Stimulated activated CD4-positive, alpha-beta T cell treated with anti-CD3 and anti-CD28 coated beads, Interleukin-12 subunit alpha, Interleukin-12 subunit beta, amount 100 ng/mL, for 24 hours (primary cell): ENCODE data around the gene NOL3.

ENCODE experiments used
- DNase-seq, 2 experiments: peaks; one replicate each; pipeline ENCODE4 v3.0.0-alpha.2; 2020; ENCODE audit warnings: low read depth in 2 of 2

NOL3 gene

DNA sequence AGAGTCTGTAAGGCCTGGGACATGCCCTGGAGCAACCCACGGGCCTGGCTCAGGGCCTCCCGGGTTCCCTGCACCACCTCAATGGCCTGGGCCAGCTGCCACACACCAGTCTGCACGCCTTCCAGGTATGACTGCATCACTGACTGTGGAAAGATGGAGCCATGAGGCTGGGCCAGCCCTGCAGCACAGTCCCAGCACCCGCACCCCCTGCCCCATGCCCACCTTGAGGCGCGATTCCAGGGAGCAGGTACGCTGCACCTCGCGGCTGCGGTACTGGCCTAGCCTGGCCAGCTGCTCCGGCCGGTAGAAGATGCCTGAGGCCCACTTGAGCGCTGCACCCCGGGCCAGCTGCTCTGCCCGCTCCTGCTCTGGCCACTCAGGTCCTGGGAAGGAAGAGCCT, 18.5 kb downstream of the NOL3 start:
- DNase-seq, result no peak

DNA sequence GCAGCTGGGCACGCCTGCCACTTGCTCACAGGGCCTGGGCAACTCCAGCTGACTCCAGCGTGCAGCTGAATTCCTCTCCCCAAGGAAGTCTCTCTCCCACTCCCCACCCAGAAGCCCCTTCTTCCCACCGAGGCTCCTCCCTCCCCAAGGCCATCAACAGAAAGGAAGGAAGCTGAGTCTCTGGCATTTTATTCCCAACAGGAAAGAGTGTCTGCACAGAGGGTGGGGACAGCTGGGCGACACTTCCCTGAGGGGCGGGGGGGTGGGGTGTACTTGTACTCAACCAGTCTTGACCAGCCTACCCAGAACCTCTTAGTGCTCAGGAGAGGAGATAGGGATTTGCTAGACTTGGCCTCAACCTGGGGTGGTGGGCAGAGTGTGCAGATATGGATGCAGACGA, 19.7 kb downstream of the NOL3 start, which contains the start of gene EXOC3L1:
Gene EXOC3L1, minus strand, starts transcription at position 96 of the 400 bp plus-strand sequence. CDS start 460 bp downstream, outside the sequence.
- no peak for DNase-seq

DNA sequence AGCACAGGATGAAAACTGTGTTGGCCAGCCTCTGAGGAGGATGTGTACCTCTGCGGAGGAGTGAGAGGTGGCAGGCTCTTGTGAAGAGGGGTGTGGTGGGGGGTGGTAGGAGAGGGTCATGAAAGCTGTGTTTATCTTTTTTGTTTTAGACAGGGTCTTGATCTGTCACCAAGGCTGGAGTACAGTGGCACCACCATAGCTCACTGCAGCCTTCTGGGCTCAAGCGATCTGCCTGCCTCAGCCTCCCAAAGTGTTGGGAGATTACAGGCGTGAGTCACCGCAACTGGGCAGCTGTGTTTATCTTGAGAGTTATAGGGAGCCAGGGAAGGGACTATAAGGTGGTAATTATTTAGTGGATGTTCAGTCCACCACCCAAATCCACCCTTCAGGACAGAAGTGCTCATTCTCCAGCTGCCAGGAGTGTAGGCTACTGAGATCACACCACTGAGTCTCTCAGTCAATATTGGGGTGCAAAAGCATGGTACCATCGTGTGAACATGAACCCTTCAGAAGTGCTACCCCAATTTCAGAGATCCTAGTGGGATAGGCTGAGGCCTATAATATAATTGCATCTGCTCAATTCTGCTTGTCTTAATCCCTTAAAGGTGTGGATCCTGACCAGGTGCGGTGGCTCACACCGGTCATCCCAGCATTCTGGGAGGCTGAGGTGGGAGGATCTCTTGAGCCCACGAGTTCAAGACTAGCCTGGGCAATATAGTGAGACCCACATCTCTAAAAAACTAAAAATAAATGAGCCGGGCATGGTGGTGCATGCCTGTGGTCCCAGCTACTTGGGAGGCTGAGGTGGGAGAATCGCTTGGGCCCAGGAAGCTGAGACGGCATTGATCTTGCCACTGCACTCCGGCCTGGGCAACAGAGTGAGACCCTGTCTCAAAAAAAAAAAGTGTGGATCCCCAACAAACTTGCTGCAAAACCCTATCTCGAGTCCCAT, 20.4 kb downstream of the NOL3 start:
- no peak for DNase-seq

DNA sequence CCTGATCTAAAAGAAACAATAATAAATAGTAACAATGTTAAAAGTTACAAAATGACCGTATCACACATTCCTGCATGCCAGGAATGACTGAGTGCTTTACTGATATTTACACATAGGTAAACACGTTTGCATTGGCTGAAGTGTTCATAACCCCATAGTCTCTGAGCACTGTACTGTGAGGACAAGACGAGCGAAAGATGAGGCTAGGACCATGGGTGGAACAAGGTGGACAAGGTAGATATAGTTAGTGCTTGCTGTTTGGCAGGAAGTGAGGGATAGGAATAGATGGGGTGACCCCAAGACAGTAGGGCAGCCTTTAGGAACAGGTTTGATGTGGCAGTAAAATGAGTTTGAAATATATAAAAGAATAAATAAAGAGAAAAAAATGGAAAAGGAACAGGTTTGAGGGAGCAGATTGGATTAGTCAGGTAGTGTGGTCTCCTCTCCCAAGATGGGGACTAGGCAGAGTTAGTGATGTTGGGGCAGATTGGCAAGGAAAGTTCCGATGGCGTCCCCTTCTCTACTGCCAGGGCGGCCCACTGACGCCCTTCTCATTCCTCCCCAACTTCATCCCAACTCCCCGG, 21.2 kb downstream of the NOL3 start:
- DNase-seq, result no peak

DNA sequence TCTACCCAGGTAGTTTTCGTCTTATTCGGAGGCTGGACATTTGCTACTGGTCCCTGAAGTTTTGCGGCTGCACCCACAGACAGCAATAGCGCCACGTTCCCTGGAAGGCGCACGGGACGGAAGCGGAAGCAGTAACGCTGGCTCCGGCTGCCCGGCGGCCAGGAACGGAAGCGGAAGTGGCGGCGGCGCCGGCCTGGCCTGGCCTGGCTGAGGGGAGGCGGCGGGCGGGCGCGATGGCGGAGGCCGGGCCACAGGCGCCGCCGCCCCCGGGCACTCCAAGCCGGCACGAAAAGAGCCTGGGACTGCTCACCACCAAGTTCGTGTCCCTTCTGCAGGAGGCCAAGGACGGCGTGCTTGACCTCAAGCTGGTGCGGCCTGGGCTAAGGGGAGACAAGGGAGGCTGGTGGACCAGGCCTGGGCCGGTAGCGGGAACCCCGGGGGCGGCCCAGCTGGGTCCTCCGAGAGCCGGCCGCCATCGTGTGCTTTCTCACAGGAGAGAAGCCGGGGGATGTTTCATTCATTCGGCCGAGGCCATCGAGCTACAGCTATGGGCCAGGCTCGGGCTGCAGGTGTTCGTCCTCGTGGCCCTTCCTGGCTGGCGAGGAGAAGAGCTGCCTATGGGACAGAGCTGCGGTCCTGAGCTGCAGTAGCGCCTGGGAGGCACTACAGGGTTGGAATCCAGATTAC, 21.8 kb downstream of the NOL3 start, which contains the start of gene E2F4:
Gene E2F4, plus strand, starts transcription at position 161 of the 687 bp plus-strand sequence. Its CDS starts 73 bp downstream, at position 234.
- DNase-seq, result peak; percentile 79 to 86

DNA sequence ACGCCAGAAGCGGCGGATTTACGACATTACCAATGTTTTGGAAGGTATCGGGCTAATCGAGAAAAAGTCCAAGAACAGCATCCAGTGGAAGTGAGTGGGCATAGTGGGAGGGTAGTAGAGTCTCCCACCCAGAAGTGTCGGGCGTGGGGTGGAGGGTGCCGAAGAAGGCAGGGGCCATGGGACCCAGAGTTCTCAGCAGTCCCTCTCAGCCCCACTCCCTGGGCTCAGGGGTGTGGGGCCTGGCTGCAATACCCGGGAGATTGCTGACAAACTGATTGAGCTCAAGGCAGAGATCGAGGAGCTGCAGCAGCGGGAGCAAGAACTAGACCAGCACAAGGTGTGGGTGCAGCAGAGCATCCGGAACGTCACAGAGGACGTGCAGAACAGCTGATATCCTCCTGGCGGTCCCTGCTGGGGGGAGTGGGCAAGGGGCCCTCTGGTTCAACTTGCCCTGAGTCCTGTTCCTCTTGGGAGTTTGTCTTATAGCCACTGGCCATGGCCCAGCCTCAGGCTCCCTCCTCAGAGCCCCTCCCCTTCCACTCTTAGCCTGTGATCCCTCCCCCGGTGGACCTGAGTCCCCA, 22.5 kb downstream of the NOL3 start:
- no peak for DNase-seq

DNA sequence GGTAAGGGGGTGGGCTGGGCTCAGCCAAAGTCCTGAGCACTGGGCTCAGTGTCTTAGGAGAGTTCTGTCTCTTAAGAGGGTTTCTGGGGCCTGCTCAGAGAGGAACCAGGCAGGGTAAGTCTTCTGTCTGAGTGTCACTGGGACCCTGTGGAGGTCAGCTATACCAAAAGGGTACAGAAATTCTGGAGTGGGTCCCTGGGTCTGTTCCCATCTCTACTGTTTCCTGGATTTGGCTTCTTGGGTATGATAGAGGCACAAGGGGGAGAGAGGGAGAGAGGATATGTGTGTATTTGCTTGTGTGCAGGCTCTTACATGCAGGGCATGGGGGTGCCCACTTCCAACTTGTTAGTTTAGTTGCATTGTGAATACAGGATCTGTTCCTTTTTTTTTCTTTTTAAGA, 23.2 kb downstream of the NOL3 start:
- no peak for DNase-seq

DNA sequence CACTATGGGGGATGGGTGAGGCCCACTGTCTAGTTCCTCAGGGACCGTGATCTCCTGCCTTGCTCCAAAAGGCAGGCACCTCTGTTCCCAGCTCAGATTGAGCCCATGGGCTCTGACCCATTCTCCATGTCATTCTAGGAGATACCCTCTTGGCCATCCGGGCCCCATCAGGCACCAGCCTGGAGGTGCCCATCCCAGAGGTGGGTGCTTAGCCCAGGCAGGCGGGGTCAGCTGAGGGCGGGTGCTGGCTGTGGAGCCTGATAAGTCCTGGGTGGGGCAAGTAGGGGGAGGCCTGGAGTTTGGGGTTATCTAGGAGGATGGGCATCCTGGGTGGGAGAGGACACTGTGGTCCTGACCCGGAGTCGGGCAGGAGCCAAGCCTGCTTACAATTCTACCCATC, 23.9 kb downstream of the NOL3 start:
- no peak for DNase-seq

DNA sequence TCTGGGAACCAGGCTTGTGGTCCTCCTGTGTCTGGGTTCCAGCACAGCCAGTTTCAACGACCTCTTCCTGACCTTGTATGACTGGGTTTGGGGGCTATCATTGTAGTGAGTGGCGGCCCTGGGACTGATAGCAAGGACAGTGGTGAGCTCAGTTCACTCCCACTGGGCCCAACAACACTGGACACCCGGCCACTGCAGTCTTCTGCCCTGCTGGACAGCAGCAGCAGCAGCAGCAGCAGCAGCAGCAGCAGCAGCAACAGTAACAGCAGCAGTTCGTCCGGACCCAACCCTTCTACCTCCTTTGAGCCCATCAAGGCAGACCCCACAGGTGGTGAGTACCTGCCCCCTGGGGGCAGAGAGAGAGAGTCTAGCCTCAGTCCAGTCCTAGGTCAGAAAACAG, 25.3 kb downstream of the NOL3 start:
- DNase-seq, result no peak

DNA sequence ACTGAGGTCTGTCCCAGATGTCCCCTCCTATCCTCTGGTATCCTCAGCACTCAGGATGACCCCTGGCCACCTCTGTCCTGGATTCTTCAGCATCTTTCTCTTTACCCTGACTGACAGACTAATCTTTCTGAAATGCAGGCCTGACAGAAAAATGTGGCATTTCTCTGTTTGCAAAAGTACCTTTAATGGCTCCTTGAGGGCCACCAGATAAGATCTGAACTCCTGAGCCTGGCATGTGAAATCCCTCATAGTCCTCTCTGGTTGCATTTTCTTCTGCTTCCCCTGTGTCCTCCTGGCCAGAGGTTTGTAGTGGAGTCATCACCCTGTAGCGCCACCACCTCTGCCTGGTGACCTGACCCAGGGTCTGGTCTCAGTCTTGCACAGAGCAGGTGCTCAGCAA, 26.5 kb downstream of the NOL3 start:
- DNase-seq, result no peak

DNA sequence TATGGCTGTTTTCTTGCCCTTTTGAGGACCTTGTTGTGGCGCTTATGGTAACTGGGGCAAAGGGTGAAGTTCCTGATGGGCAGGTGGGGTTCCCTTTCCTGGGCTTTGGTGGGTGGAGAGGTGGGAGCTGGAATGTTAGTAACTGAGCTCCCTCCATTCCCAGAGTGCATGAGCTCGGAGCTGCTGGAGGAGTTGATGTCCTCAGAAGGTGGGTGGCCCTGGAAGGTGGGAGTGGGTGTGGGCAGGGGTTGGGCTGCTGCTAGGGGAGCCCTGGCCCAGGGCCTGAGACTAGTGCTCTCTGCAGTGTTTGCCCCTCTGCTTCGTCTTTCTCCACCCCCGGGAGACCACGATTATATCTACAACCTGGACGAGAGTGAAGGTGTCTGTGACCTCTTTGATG, 27.4 kb downstream of the NOL3 start:
- no peak for DNase-seq

DNA sequence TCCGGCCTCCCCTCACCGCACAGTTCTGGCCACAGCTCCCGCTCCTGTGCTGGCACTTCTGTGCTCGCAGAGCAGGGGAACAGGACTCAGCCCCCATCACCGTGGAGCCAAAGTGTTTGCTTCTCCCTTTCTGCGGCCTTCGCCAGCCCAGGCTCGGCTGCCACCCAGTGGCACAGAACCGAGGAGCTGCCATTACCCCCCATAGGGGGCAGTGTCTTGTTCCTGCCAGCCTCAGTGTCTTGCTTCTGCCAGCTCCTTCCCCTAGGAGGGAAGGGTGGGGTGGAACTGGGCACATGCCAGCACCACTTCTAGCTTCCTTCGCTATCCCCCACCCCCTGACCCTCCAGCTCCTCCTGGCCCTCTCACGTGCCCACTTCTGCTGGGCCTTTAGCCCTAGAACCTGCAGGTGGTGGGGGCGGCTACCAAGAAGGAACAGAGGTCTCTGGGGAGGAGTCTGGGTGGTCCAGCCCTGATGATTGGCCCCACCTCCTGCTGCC, 27.9 kb downstream of the NOL3 start:
- DNase-seq, result no peak

DNA sequence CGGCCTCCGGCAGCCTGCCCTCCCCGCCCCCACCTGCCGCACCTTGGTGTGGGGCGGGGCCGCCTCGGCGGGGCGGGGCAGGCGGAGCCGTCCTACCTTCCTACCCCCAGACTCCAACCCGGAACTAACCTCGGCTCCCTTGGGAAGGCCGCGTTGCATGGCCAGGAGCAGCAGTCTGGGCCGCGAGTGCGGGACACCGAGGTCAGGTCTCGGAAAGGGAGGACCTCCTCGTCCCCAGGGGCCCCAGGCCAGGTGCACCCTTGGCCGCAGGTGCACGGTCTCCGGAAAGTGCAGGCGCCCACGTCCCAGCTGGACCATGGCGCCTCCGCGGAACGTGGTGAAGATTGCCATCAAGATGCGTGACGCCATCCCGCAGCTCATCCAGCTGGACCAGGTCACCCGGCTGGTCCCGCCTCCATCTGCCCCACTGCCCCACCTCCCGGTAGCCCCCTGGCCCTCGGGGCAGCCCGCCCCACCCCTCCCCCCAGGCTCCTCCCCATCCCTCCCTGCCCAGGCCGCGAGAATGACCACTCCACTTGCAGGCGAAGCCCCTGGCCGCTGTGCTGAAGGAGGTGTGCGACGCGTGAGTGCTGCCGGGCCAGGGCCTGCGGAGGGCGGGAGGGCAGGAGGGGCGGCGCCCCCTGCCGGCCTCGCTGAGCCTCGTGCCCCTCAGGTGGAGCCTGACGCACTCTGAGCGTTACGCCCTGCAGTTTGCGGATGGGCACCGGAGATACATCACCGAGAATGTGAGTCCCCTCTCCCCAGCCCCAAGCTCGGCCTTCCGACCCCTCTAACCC, 28.9 kb downstream of the NOL3 start, which contains the start of gene ELMO3:
Gene ELMO3, plus strand, starts transcription at position 121 of the 797 bp plus-strand sequence. Its CDS starts 196 bp downstream, at position 317.
- DNase-seq, result no peak

DNA sequence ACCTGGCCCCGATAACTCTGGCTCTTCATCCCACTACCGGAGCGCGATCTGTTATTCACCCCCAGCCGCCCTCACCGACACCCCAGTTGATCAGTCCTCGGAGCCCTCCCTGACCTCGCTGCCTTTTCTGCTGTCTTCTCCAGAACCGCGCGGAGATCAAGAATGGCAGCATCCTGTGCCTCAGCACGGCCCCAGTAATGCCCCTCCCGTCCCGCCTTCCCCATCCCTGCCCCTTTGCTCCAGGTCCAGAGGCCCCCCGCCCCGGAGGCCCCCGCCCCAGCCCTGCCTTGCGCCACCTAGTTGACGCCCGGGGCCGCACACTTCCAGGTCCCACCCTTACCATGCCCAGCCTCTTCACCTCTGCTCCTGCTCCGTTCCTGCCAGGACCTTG, 29.5 kb downstream of the NOL3 start:
- no peak for DNase-seq

DNA sequence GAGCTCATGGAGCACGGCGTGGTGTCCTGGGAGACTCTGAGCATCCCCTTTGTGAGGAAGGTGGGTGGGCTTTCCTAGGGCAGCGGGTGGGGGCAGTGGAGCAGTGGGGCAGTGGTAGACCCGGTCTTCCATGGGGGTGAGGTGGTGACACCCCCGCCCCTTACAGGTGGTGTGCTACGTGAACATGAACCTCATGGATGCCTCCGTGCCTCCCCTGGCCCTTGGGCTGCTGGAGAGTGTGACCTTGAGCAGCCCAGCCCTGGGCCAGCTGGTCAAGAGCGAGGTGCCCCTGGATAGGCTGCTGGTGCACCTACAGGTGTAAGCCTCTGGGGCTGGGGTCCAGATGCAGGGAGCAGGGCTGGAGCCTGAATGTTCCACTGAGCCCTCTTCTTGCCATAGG, 30.2 kb downstream of the NOL3 start:
- DNase-seq, result no peak

DNA sequence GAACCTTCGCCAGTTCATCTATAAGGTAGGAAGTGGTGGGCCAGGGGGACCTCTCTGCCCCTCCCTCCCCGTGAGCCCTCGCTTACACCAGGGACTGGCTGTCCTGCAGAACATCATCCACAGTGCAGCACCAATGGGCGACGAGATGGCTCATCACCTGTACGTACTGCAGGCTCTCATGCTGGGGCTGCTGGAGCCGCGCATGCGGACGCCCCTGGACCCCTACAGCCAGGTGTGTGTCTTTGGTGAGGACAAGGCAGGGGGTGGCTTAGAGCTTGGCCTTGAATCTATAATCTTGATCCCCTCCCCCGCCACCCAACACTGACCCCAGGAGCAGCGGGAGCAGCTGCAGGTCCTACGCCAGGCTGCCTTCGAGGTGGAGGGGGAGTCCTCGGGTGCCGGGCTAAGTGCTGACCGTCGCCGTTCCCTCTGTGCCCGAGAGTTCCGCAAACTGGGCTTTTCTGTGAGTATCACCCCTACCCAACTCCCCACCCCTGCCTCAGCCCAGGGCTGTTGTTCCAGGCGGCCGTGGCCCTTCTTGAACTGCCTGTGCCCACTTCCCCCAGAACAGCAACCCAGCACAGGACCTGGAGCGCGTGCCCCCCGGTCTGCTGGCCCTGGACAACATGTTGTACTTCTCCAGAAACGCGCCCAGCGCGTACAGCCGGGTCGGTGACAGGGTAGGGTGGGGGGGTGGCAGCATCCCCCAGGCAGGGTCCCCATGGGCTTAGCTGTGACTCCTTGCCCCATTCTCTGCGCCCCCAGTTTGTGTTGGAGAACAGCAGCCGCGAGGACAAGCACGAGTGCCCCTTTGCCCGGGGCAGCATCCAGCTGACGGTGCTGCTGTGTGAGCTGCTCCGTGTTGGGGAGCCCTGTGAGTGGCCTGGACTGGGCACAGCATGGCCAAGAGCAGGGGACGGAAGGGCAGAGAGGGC, 31.3 kb downstream of the NOL3 start:
- no peak for DNase-seq

DNA sequence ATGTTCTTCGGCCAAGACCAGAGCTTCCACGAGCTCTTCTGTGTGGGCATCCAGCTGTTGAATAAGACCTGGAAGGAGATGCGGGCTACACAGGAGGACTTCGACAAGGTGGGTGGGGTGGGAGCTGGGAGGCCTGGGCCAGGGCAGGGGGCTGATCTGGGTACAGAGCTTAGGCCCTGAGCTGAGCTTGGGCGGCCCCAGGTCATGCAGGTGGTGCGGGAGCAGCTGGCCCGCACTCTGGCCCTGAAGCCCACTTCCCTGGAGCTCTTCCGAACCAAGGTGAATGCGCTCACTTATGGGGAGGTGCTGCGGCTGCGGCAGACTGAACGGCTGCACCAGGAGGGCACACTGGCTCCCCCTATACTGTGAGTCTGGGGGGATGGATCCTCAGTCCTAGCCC, 32.1 kb downstream of the NOL3 start:
- DNase-seq, result no peak

DNA sequence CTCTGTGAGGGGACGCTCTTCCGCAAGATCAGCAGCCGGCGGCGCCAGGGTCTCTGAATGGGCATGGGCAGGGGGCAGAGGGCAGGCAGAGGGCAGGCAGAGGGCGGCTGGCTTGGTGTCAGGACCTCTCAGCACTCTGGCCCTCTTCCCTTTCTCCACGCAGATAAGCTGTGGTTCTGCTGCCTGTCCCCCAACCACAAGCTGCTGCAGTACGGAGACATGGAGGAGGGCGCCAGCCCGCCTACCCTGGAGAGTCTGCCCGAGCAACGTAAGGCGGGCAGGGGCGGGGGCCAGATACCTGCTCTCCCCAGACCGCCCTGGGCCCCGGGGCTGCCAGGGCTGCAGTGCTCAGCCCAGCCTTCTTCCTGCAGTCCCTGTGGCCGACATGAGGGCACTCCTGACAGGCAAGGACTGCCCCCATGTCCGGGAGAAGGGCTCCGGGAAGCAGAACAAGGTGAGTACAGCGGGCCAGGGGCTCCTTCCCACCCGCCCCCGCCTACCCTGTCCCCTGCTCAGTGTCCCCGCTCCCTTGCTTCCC, 32.7 kb downstream of the NOL3 start:
- no peak for DNase-seq

DNA sequence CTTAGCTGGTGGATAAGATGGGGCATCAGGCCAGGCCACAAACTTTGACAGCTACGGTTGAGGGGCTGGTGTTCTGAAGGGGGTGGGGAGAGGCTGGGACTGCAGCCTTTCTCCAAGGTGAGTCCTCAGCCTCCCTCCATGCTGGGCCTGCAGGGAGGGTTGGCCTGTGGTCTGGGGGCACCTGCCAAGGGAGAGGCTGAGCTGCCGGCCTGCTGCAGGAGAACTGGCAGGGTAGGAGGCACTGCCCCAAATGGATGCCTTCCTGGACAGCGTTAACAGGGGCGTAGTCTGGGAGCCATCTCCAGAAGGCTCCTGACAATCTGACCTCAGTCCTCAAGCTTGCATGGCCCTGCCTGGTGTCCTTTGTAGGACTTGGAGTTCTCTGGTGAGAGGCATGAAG, 33.7 kb downstream of the NOL3 start:
- DNase-seq, result no peak
